CD4-positive, CD25-positive, alpha-beta regulatory T cell (primary cell): ENCODE results near the gene GBF1. TPM values are rescaled to one million over a fixed set of nuclear protein-coding genes. Genes with fewer than 3 reads are reported as not detected.
A peak's percentile ranks its signal among the peaks of the same experiment; 100 is the strongest.

Experiments used
- ATAC-seq, 2 donors: fragments of 150-1000 bp; cut with Tn5 transposase; one replicate each; pipeline ENCODE4 v1.10.0; 2021; ENCODE audit warnings: low read depth in 2 of 2, moderate number of reproducible peaks in 2 of 2, moderate library complexity in 1 of 2
- DNase-seq, 3 donors: peaks; one replicate each; pipeline versions ENCODE4 v3.0.0 to v3.0.0-alpha.2; 2012 to 2022; ENCODE audit warnings: mixed read lengths in 1 of 3
- H3K27ac ChIP-seq: one replicate; pipeline ENCODE4 v1.7.0; 2013; ENCODE audit warnings: mild to moderate bottlenecking, low read length; ENCODE audit not compliant: insufficient read depth, poor library complexity, severe bottlenecking
- H3K27me3 ChIP-seq: one replicate; pipeline ENCODE4 v1.7.0; 2013; ENCODE audit warnings: low read length; ENCODE audit not compliant: control insufficient read depth, insufficient read depth
- H3K36me3 ChIP-seq: one replicate; pipeline ENCODE4 v1.7.0; 2013; ENCODE audit warnings: mild to moderate bottlenecking, low read length, moderate library complexity; ENCODE audit not compliant: control insufficient read depth, insufficient read depth
- H3K4me1 ChIP-seq: 2 replicates; pipeline ENCODE4 v1.7.0; 2013; ENCODE audit warnings: mild to moderate bottlenecking, low read length; ENCODE audit not compliant: insufficient read depth, control insufficient read depth, poor library complexity, severe bottlenecking
- H3K4me3 ChIP-seq: one replicate; pipeline ENCODE4 v1.7.0; 2013; ENCODE audit warnings: low read depth, mild to moderate bottlenecking, low read length, moderate library complexity
- H3K9me3 ChIP-seq, 2 experiments: 1 replicate in 1 of 2; 2 replicates in 1 of 2; pipeline ENCODE4 v1.7.0; 2013; ENCODE audit warnings: low read length in 2 of 2, mild to moderate bottlenecking in 1 of 2, moderate library complexity in 1 of 2; ENCODE audit not compliant: control insufficient read depth in 2 of 2
- H3K27ac Mint-ChIP-seq, 3 donors: one replicate each; pipeline ENCODE4 v1.8.0; 2020 to 2022; ENCODE audit warnings: mild to moderate bottlenecking in 3 of 3, mixed read lengths in 3 of 3, moderate library complexity in 2 of 3
- H3K27me3 Mint-ChIP-seq: one replicate; pipeline ENCODE4 v1.8.0; 2022; ENCODE audit warnings: mild to moderate bottlenecking, mixed read lengths
- H3K36me3 Mint-ChIP-seq: one replicate; pipeline ENCODE4 v1.8.0; 2020; ENCODE audit warnings: mixed read lengths
- H3K4me1 Mint-ChIP-seq, 4 donors: one replicate each; pipeline ENCODE4 v1.8.0; 2020 to 2022; ENCODE audit warnings: mixed read lengths in 4 of 4, mild to moderate bottlenecking in 1 of 4
- H3K4me3 Mint-ChIP-seq, 4 donors: one replicate each; pipeline ENCODE4 v1.8.0; 2020 to 2022; ENCODE audit warnings: mild to moderate bottlenecking in 4 of 4, mixed read lengths in 4 of 4, moderate library complexity in 3 of 4
- H3K9me3 Mint-ChIP-seq, 7 donors: one replicate each; pipeline ENCODE4 v1.8.0; 2020 to 2022; ENCODE audit warnings: mixed read lengths in 7 of 7, mild to moderate bottlenecking in 3 of 7, moderate library complexity in 2 of 7
- polyA plus RNA-seq, 4 donors: library from polyadenylated mRNA; unstranded; fragments of 300-500 nt; fragmentation: Illumina TruSeq; gene quantifications; one replicate each; pipeline ENCODE4 v1.2.3, GENCODE V29; 2021
- total RNA-seq: library from RNA; stranded (reverse); gene quantifications from one replicate; pipeline ENCODE4 v1.2.3, GENCODE V29; 2022

Gene GBF1
- total and polyA plus RNA-seq, 5 donors from 2014 or later = 8.8 to 45.6 (median 10.0) TPM

DNA sequence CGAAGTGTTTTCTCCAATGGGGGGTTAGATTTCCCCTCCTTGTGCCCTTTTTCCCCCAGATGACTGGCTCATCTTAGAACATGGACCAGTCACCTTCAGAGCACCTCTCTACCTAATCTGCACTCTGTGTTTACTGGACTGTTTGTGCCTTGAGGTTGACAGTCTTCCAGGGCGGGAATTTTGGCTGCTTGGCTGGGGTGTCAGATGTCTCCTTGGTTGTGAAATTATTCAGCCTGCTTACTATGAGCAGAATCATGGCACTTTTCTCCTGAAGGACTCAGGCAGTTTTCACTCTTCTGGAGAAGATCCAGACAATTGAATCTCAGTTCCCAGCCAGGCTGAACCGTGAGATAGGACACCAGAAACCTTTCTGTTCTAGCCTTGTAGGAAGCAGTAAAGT lies 89.9 kb downstream of the GBF1 start:
- H3K4me3 Mint-ChIP-seq = no peak overlapping the region
- DNase-seq (no peak), ATAC-seq (no peak)
- no peak overlapping the region for H3K27ac ChIP-seq
- no peaks in the 10 kb centered on the region for H3K27me3 ChIP-seq
- H3K9me3 ChIP-seq = no peaks in the 10 kb centered on the region
- H3K4me1 ChIP-seq = no peaks in the 10 kb centered on the region
- peaks cover 22% of the 10 kb centered on the region for H3K36me3 Mint-ChIP-seq
- no peaks in the 10 kb centered on the region for H3K9me3 Mint-ChIP-seq
- no peaks in the 10 kb centered on the region for H3K27me3 Mint-ChIP-seq
- peaks cover 3 to 17% (median 10%) of the 10 kb centered on the region in 4 donors for H3K4me1 Mint-ChIP-seq
- peaks cover 23% of the 10 kb centered on the region for H3K36me3 ChIP-seq
- H3K27ac Mint-ChIP-seq = no peak overlapping the region
- H3K4me3 ChIP-seq = no peak overlapping the region

DNA sequence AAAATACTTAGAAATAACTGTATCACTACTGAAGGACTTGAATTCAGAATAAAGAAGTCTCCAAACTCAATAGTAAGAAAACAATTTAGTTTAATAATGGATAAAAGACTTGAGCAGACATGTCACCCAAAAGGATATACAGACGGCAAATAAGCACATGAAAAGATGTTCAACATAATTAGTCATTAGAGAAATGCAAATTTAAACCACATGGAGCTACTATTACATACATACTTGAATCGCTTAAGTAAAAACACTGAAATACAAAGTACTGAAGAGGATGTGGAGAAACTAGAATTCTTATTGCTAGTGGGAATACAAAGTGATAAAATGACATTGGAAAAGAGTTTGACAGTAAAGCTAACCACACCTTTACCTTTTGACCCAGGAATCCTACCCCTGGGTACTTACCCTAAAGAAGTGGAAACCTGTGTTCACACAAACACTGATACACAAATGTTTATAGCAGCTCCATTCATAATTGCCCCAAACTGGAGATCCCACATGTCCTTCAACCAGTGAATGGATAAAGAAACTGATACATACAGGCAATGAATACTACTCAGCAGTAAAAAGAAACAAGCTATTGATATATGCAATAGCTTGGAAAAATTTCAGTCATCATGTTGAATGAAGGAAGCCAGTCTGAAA lies 95.8 kb downstream of the GBF1 start:
- ATAC-seq = no peak
- H3K4me3 ChIP-seq = no peak overlapping the region
- peaks cover 14% of the 10 kb centered on the region for H3K36me3 ChIP-seq
- Mint-ChIP-seq H3K4me3 (no peak overlapping the region), H3K36me3 (peaks cover 11% of the 10 kb centered on the region), H3K9me3 (no peaks in the 10 kb centered on the region), H3K27me3 (no peaks in the 10 kb centered on the region), H3K27ac (peak overlapping the region in 2 of 3 donors; percentile 14 to 55), H3K4me1 (peaks cover 5 to 10% (median 7%) of the 10 kb centered on the region in 4 donors)
- no peaks in the 10 kb centered on the region for H3K27me3 ChIP-seq
- no peak for DNase-seq
- no peaks in the 10 kb centered on the region for H3K9me3 ChIP-seq
- H3K27ac ChIP-seq = no peak overlapping the region
- no peaks in the 10 kb centered on the region for H3K4me1 ChIP-seq

DNA sequence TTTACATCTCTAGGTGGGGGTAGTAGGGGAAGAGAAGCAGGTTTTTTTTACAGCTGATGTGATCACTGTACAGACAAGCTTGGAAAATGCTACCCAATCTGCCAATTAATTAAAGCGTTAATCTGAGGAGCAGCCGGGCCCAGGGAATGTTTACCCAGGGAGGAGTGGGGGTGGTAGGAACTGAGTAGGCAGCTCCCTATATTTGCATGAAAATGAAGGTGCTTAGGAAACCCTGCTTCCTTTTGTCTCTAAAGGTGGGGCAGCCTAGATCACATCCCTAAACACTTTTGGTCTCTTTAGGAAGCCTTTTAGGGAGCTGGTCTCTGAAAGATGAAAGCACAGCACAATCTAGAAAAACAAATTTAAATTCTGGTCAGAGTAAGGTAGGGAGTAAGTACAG lies 97.1 kb downstream of the GBF1 start:
- H3K36me3 Mint-ChIP-seq = peaks cover 14% of the 10 kb centered on the region

DNA sequence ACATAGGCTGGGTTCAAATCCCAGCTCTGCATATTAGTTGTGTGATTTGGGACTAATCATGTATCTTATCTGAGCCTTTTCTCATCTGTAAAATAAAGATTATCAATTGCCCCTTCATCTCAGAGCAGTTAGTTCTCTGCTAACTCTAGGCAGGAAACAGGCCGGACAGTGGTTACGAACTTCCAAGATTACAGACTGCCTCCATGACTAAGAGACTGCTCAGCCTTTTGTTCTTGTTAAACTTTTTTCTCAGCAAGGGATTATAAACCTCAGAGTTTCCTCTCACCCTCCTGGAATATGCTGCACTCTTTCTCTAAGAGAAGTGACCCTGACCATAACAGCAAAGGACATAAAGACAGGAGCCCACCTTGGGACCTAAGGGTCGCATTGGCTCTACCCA lies 97.6 kb downstream of the GBF1 start:
- DNase-seq = no peak
- Mint-ChIP-seq H3K4me1 (peaks cover 5 to 10% (median 7%) of the 10 kb centered on the region in 4 donors), H3K4me3 (no peak overlapping the region), H3K36me3 (peaks cover 15% of the 10 kb centered on the region), H3K9me3 (no peaks in the 10 kb centered on the region), H3K27ac (peak overlapping the region in 1 of 3 donors; percentile 73), H3K27me3 (no peaks in the 10 kb centered on the region)
- Histone ChIP-seq H3K4me1 (no peaks in the 10 kb centered on the region), H3K36me3 (peaks cover 32% of the 10 kb centered on the region), H3K9me3 (no peaks in the 10 kb centered on the region), H3K4me3 (no peak overlapping the region), H3K27me3 (no peaks in the 10 kb centered on the region), H3K27ac (no peak overlapping the region)
- no peak for ATAC-seq

More for the DNA sequence above, 97.1 kb downstream of the GBF1 start:
- H3K4me3 ChIP-seq = no peak overlapping the region
- Mint-ChIP-seq H3K27ac (peak overlapping the region; percentile 48 to 73 (median 71)), H3K27me3 (no peaks in the 10 kb centered on the region), H3K9me3 (no peaks in the 10 kb centered on the region), H3K4me3 (no peak overlapping the region), H3K4me1 (peaks cover 5 to 10% (median 7%) of the 10 kb centered on the region in 4 donors)
- no peak for ATAC-seq
- H3K9me3 ChIP-seq = no peaks in the 10 kb centered on the region
- no peak overlapping the region for H3K27ac ChIP-seq
- no peaks in the 10 kb centered on the region for H3K27me3 ChIP-seq
- H3K36me3 ChIP-seq = peaks cover 27% of the 10 kb centered on the region
- H3K4me1 ChIP-seq = no peaks in the 10 kb centered on the region
- DNase-seq = no peak

DNA sequence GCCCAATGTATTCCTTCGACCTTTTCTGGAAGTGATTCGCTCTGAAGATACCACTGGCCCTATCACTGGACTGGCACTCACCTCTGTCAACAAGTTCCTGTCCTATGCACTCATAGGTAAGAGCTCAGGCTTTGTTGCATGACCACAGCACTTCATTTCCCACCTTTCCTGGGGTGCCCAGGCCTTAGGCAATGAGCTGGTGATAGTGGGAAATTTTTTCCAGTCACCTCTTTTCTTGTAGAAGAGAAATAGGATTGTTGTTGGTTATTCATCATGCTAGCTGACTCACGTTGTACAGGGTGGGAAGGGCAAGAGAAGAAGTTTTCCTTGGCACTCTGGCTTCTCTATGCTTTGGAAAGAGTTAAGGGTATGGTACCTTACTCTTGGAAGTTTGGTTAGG lies 98.7 kb downstream of the GBF1 start:
- no peaks in the 10 kb centered on the region for H3K4me1 ChIP-seq
- Mint-ChIP-seq H3K9me3 (no peaks in the 10 kb centered on the region), H3K27me3 (no peaks in the 10 kb centered on the region), H3K36me3 (peaks cover 21% of the 10 kb centered on the region), H3K27ac (peak overlapping the region in 2 of 3 donors; percentile 47 to 62), H3K4me1 (peaks cover 0 to 8% (median 7%) of the 10 kb centered on the region in 4 donors), H3K4me3 (no peak overlapping the region)
- peaks cover 34% of the 10 kb centered on the region for H3K36me3 ChIP-seq
- ATAC-seq (no peak), DNase-seq (no peak)
- H3K27me3 ChIP-seq = no peaks in the 10 kb centered on the region
- no peak overlapping the region for H3K27ac ChIP-seq
- no peaks in the 10 kb centered on the region for H3K9me3 ChIP-seq
- no peak overlapping the region for H3K4me3 ChIP-seq

DNA sequence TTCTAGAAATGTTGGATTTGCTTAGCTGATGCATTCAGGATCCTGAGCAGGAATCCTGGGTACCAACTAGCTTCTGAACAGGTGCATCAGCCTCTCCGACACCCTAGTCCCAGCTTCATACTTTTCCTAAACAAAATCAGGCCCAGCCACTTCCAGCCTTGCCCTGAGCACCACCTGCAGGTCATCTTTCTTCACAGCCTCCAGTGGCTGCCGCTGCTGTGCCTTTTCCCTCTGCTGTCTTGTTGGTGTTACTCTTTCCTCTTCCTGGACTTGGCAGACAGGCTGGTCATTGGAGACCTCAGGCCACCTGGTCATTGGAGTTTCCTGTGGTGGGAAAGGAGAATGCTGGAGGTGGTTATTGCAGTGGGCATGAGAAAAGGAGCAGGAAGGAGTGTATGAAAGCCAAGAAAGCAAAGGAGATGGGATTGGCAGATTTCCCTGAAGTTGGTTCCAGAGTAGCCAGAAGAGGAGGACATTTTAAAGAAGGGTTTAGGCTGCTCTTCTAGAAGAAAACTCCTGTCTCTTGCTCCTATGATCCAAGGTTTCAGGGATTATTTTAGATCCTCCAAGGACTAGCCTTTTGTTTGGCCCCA lies 102.0 kb downstream of the GBF1 start:
- Histone ChIP-seq H3K4me3 (no peak overlapping the region), H3K9me3 (no peaks in the 10 kb centered on the region), H3K27me3 (no peaks in the 10 kb centered on the region), H3K4me1 (no peaks in the 10 kb centered on the region), H3K36me3 (peaks cover 51% of the 10 kb centered on the region), H3K27ac (no peak overlapping the region)
- peaks cover 0 to 6% (median 0%) of the 10 kb centered on the region in 4 donors for H3K4me1 Mint-ChIP-seq
- H3K36me3 Mint-ChIP-seq = peaks cover 28% of the 10 kb centered on the region
- no peak overlapping the region for H3K4me3 Mint-ChIP-seq
- DNase-seq = peak in 1 of 3 donors; percentile 38
- H3K27me3 Mint-ChIP-seq = no peaks in the 10 kb centered on the region
- H3K27ac Mint-ChIP-seq = peak overlapping the region in 1 of 3 donors; percentile 56
- no peaks in the 10 kb centered on the region for H3K9me3 Mint-ChIP-seq
- no peak for ATAC-seq

DNA sequence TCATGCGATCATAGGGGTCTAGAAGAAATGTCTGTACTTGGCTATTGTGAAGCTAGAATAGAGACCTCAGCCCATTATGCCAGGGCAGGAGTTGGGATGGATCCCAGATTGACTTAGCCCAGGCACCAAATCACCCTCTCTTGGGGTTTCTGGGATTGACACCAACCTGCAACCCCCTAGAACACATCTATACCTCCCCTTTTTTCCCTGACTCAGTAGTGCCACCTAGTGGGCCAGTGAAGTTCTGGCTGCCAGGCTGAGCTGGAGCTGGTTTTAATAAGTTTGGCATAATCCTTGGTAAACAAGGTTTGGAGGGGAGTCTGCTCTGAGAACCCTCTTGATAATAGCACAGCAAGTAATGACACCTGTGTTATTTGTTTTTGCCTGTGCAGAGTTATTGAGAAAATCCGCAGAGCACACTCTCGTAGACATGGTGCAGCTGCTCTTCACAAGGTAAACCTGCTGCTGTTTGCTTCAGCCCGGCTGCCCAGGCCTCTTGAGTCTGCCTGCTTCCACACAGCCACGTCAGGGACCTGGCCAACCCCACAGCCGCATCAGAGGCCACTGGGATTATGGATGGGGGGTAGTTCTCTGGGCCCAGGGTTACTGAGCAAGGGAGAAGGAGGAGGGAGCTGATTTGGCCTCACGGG lies 106.9 kb downstream of the GBF1 start:
- no peak overlapping the region for H3K4me3 Mint-ChIP-seq
- no peak overlapping the region for H3K4me3 ChIP-seq
- H3K36me3 Mint-ChIP-seq = peaks cover 38% of the 10 kb centered on the region
- peak; percentile 57 to 74 (median 64) for DNase-seq
- H3K27me3 Mint-ChIP-seq = no peaks in the 10 kb centered on the region
- H3K36me3 ChIP-seq = peaks cover 62% of the 10 kb centered on the region
- H3K27ac Mint-ChIP-seq = no peak overlapping the region
- H3K27ac ChIP-seq = no peak overlapping the region
- no peaks in the 10 kb centered on the region for H3K4me1 Mint-ChIP-seq
- H3K9me3 Mint-ChIP-seq = no peaks in the 10 kb centered on the region
- H3K4me1 ChIP-seq = no peaks in the 10 kb centered on the region
- no peaks in the 10 kb centered on the region for H3K27me3 ChIP-seq
- H3K9me3 ChIP-seq = no peaks in the 10 kb centered on the region
- ATAC-seq = peak; percentile 58 to 68
